ENCODE data around the gene HNMT. TPM values are rescaled to one million over a fixed set of nuclear protein-coding genes. Genes with fewer than 3 reads are reported as not detected.
"Not testable (repeated sequence)": the region's sequence is repeated elsewhere in the genome, so short reads cannot be mapped to it uniquely, and the experiment has no call there.

The HNMT gene
- total RNA-seq, 1 donor from 2014 or later = 13.0 TPM

DNA sequence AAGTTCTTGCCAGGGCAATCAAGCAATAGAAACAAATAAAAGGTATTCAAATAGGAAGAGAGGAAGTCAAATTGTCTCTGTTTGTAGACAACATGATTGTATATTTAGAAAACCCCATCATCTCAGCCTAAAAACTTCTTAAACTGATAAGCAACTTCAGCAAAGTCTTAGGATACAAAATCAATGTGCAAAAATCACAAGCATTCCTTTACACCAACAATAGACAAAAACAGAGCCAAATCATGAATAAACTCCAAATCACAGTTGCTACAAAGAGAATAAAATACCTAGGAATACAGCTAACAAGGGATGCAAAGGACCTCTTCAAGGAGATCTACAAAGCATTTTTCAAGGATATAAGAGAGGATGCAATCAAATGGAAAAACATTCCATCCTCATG is 31.9 kb downstream of the HNMT start:
- ATAC-seq; DNase-seq (ENCODE audit: missing footprints); intact Hi-C loops (cut with DNase I): not testable (repeated sequence)

DNA sequence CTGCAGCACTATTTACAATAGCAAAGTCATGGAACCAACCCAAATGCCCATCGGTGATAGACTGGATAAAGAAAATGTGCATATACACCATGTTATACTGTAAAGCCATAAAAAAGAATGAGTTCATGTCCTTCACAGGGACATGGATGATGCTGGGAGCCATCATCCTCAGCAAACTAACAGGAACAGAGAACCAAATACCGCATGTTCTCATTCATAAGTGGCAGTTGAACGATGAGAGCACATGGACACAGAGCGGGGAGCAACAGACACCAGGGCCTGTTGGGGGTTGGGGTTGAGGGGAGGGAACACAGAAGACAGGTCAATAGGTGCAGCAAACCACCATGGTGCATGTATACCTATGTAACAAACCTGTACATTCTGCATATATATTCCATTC is 33.5 kb downstream of the HNMT start:
- DNase-seq (ENCODE audit: missing footprints) = no peak
- intact Hi-C loops (cut with DNase I) = no loop called here
- ATAC-seq = no peak

DNA sequence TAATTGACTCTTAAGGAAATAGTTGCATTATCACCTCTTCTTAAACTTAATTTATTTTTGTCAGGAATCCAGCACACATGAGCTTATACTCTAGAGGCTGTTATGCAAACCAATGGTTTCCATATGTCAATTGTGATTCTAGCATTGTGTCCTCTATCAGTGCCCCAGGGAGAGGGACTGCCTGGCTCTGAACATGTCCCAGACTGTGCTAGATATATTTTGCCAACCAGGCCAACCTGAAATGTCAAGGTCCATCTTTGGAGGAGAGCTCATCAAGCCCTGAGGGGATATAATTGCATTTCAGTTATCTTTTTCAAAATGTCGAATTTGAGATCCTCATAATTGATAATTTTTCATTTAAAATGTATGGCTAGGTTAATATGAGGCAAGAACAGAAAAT is 34.2 kb downstream of the HNMT start:
- ATAC-seq (no peak), DNase-seq (ENCODE audit: missing footprints) (no peak)
- intact Hi-C loops (cut with DNase I) = no loop called here

DNA sequence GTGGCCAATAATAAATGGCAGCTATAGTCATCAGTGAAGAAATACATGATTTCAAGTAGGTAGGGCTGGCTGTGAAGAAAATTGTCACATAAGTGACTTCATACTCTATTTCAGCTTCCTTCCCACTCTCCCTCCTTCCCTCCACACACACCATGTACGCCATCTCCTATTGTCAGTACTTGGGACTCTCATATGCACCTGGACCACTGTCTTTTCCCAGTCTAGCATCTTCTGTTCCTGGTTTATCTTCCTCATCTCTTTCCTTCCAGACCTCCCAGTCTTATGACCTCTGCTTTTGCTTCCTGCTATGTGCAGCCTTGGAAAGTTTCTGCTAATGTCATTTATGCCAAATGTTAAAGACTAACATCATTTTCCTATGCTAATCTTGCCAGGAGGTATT is 35.0 kb downstream of the HNMT start:
- DNase-seq (ENCODE audit: missing footprints) (no peak), ATAC-seq (no peak)
- intact Hi-C loops (cut with DNase I) = no loop called here

DNA sequence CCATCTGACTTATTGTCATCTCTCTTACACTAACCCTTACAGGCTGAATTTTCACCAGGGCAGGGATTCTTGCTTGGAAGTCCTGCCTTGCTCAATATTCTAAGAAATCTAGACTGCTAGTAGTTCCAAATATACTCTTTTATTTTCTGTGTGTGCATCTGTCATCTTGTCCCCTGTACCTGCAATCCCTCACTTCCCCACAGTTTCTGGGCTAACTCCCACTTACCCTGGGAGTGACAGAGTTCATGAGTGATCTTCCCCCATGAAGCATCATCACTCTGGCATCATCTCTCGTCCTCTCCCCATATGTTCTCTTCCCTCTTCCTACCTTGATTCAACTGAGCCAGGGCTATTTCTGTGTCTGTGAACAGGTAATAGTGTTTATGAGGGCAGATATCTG is 35.7 kb downstream of the HNMT start:
- DNase-seq (ENCODE audit: missing footprints) = no peak

DNA sequence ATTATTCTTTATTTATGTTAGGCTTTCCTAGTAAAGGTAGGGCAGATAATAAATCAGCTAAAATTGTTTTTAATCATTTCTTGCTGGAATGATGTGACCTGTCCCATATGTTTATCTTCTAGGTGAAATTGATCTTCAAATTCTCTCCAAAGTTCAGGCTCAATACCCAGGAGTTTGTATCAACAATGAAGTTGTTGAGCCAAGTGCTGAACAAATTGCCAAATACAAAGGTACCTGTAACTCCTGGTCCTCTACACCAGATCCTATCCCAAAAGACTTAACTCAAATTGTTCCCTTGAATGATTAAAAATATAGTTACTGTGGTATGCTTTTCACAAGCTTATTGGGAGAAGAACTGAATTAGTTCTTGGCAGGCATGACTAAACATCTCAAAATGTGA is 36.5 kb downstream of the HNMT start:
- DNase-seq (ENCODE audit: missing footprints) (no peak), ATAC-seq (no peak)
- intact Hi-C loops (cut with DNase I) = no loop called here

More for the DNA sequence above, 35.7 kb downstream of the HNMT start:
- ATAC-seq = no peak
- intact Hi-C loops (cut with DNase I) = no loop called here

DNA sequence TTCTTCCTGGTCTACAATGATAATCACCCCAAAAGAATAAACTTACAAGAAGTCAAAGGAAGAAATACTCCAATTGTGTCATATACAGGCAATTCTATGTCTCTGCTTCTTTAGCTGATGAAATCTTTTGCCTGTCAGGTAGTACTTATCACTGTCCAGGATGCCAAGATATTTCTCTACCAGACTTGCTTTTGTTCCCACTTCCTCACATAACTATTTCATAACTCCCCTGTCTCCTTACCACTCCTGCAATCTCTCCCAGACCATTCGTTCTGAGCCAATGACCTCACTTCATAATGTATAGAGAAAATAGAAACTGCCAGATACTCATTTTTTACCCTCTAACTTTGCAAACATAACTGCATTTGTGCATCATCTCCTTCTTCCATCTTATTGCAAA is 39.1 kb downstream of the HNMT start:
- intact Hi-C loops (cut with DNase I) = no loop called here
- ATAC-seq = no peak

DNA sequence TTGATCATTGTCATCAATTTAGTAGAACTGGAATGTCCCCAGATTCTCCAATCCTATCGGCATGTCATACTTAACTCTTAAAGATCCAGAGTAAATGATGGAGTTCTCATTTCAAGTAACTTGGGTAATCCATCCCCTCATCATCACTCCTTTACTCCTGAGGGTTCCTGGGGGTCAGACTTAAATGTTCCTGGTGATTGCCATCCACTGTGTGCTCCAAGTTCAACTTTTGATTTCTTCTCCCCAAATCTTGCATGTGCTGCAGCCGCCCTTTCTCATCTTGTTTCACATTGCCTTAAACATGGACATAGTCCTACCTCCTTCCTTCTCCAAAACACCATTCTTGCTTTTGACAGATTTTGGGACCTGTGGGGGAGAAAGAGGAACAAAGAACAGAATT is 43.2 kb downstream of the HNMT start:
- DNase-seq (ENCODE audit: missing footprints) (no peak), ATAC-seq (no peak)
- intact Hi-C loops (cut with DNase I) = no loop called here

More for the DNA sequence above, 39.1 kb downstream of the HNMT start:
- DNase-seq (ENCODE audit: missing footprints) = no peak

DNA sequence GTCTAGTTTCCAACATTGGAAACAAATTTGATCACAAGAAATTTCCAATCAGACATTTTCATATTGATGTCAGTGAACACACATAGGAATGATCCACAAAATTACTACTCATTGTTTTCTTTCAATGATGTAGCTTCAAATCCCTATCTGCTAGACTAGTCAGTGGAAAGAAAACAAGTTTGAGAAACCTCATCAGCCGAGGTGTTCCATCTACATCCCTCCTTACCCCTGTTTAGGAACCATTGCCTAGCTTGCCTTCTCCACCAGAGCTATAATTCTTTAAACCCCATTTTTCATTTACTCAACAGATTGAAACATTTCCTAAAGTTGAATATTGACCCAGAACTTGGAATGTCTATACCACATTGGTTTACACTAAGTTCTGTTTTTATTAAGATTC is 45.3 kb downstream of the HNMT start:
- intact Hi-C loops (cut with DNase I) = no loop called here
- ATAC-seq = no peak
- no peak for DNase-seq (ENCODE audit: missing footprints)

DNA sequence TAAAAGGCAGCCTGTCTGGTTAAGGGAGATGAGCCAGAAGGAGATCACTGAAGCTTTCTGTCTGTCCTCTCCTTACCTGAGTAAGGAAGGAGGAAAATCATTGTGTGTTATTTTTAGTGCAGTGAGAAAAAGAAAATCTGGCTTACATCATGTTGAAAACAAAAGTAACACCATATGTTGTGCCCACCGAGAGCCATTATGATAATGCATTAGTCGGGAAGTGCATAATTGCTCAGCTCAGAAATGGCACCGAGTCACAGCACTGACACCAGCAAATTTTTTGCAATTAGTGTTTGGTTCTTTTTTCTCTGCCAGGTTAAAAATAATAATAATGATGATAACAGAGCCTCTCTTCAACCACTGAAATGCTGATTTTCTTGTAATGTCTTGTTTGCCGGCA is 46.6 kb downstream of the HNMT start:
- ATAC-seq = no peak
- intact Hi-C loops (cut with DNase I) = no loop called here
- no peak for DNase-seq (ENCODE audit: missing footprints)

DNA sequence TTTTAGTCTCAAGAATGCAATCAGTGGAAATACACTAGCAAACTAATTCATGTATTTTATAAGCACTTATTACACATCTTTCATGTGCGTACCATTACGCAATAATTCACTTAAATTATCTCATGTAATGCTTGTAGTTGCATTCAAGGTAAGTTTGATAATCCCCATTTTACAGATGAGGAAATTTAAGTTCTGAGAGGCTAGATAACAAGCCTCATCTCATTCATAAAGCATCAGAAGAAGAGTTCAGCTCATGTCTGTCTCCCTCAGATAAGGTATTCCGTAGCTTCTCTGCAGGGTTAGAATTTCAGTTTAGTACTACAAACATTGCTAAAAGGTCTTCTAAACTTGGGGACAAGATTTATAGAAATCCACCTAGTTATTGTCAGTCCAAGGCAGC is 47.8 kb downstream of the HNMT start:
- DNase-seq (ENCODE audit: missing footprints) (no peak), ATAC-seq (no peak)
- intact Hi-C loops (cut with DNase I) = no loop called here

DNA sequence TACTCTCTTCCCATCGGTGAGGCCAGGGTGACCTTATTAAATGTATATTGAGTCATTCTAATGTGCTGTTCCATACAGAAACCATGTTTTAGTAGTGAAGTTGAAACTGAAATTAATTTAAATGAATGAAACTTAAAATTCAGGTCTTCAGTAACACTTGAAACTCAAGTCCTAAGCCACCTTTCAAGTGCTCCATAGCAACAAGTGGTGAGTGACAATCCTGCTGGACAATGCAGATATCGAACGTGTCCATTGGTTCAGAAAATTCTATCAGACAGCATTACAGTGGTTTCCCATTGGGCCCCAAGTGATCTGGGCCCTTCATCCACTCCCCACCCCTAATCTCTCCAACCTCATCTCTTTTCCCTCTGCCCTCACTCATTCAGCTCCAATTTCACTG is 48.7 kb downstream of the HNMT start:
- no peak for ATAC-seq
- intact Hi-C loops (cut with DNase I) = no loop called here
- DNase-seq (ENCODE audit: missing footprints) = no peak

DNA sequence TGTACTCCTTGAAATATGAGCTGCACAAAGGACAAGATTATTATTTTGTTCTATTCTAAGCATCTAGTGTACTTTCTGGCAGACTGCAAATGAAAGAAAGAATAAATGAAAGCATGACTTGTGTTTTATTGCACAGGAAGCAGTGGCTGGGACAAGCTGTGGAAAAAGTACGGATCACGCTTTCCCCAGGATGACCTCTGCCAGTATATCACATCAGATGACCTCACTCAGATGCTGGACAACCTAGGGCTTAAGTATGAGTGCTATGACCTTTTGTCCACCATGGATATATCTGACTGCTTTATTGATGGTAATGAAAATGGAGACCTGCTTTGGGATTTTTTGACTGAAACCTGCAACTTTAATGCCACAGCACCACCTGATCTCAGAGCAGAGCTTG is 49.4 kb downstream of the HNMT start:
- no peak for ATAC-seq
- intact Hi-C loops (cut with DNase I) = no loop called here
- no peak for DNase-seq (ENCODE audit: missing footprints)

DNA sequence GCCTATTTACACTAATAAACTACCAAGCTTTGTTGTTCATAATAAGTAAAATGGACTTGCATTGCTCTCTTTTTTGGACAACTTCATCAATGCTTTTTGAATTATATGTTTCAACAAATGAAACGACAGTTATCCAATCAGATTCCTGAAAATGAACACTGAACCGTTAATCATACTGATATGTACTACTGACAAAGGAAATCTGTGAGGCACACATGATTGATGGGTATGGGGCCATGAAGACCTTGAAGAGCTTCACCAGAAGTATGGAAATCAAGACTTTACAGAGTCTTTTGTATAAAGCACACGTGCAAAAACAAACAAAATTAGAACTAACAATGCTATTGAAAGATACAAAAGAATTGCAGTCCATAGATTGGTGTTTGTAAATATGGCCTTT is 51.2 kb downstream of the HNMT start:
- intact Hi-C loops (cut with DNase I) = no loop called here
- DNase-seq (ENCODE audit: missing footprints) = no peak
- no peak for ATAC-seq

DNA sequence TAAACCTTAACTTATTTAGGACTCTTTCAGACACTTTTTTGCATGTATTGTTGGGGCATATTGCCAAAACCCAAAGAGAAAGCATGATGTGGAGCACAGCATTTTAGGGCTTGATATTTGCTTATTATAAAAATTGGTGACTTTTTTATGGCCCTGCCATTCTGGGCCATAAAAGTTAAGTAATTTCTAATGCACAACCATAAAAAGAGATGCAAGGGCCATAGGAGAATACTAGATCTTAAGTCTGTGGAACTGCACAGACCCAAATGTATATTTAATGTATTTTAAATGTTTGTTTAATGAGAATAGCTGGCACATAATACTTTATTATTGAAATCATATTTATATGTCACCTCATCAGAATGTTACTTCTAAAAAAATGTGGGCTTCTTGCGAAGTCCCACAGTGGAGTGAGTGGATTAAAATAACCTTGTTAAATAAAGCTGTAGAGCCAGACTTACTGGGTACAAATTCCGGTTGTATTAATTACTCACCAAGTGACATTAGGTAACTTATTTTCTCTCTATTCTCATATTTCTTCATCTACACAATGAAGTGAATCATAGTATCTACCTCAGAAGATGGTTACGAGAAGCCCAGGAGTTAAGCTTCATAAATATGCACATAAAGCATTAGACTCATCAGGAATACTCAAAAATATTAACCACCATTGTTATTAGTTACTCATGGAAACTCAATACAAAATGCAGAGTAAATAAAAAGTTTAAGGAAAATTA is 52.2 kb downstream of the HNMT start:
- intact Hi-C loops (cut with DNase I) = no loop called here
- no peak for DNase-seq (ENCODE audit: missing footprints)

DNA sequence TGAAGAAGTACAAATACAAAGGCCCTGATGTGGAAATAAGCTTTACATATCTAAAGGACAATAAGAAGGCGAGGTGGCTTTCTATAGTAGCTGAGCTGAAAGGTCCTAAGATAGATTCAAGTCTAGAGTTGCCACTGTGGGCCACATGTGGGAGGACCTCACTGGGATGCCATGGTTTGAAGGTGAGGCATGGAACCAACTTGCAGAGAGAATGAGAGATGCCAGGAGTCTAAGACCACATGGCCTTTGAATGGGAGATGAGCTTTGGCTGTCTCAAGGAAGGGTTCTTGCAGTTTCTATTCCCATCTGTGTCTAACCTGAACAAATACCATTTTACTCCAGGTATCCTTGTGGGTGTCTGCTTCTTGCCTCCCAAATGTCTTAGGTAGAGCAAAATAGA is 53.6 kb downstream of the HNMT start:
- DNase-seq (ENCODE audit: missing footprints) = no peak
- intact Hi-C loops (cut with DNase I) = no loop called here
- no peak for ATAC-seq

More for the DNA sequence above, 52.2 kb downstream of the HNMT start:
- ATAC-seq = no peak

DNA sequence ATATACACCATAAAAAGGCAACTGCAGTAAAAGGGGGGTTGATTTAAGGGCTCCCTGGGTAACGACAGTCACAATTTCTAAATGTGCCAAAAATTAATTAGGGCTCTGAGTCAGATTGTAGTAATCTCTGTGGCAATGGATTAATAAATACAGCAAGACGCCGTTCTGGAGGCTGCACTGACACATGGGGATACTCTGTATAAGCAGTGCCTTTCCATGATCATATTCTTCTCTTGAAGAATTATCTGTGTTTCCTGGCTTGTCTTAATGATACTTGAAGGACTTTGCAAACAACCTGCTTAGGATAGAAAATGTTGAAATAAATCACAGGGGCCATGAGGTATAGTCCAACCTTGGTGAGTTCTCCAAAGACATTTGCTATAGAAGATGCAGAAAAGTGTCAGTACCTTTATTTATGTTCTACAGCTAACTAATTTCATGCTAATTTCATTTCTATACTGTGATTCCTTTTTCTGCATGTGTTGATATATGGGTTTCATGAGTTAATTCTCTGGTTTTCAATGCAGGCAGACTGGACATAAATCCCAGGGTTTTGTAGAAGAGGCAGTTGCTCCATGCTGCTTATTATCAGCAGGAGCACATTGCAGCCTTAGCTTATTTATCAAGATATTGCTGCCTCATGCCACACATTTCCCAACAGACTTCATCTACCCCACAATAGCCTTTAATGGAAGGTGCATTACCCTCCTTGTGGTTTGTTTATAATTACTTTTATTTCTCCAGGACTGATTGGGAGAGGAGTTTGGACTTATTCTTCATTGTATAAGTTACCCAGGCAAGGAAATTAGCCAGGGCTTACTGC is 54.8 kb downstream of the HNMT start:
- DNase-seq (ENCODE audit: missing footprints) (no peak), ATAC-seq (no peak)
- intact Hi-C loops (cut with DNase I) = no loop called here

DNA sequence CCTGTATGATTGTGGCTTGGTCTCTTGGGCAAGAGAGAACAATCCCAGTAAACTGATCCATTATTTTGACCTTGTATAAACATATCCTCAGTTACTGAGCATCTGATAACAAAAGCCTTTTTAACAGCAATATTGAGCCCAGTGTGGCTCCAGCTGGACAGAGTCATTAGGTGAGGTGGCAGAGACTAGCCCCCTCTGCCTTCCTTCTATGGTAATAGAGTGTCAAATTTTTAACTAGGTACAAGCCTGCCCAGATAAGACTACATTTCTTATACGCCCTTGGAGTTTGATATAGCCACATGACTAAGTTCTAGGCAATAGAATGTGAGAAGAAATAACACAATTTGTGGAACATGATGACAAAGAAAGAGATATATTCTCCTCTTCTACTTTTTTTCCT is 56.2 kb downstream of the HNMT start:
- no peak for DNase-seq (ENCODE audit: missing footprints)
- ATAC-seq = no peak
- intact Hi-C loops (cut with DNase I) = no loop called here

DNA sequence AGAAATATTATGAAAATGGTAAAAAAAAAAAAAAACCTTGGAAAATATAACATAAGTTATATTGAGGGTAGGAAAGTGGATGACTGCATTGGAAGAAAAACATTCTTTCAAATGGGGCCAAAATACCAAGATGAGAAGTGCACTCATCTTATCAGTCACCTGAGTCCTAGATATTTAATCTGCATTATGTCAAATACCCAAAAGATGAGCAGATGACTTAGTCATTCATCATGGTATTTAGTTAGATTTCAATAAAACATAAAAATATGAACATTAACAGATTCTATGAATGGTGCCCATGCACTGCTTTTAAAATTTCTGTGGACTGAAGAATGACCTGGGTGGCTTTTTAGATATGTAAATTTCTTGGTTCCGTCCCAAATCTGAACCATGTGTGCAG is 56.9 kb downstream of the HNMT start:
- intact Hi-C loops (cut with DNase I) = no loop called here
- DNase-seq (ENCODE audit: missing footprints) = no peak

DNA sequence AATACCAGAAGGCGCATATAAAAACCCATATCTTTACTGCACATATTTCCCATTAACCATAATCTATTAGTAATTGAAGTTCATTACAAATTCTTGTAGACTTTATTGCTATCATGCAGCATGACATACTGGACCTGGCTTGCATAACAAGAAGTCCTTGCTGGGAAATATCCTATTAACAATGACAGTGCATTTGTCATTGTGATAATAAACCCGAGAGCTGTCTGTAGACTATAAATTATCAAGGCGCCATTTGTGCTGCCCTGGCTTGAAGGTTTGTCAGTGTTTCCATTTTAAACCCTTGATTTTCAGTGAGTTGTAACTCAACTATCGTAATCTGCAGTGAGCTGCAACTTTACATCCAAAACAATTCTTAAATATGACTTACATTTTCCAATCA is 59.0 kb downstream of the HNMT start:
- ATAC-seq = no peak
- intact Hi-C loops (cut with DNase I) = no loop called here
- no peak for DNase-seq (ENCODE audit: missing footprints)

More for the DNA sequence above, 56.9 kb downstream of the HNMT start:
- no peak for ATAC-seq

Measured in Right ventricle myocardium inferior (tissue), 1 donor.